Glutamatergic neuron (in vitro differentiated cells): ENCODE results near the gene PIP5KL1. TPM values are rescaled to one million over a fixed set of nuclear protein-coding genes. Genes with fewer than 3 reads are reported as not detected.

Experiments
- DNase-seq: peaks from one replicate; pipeline ENCODE4 v3.0.0; 2022
- H3K27ac Mint-ChIP-seq: one replicate; pipeline ENCODE4 v1.8.0; 2020; ENCODE audit warnings: mild to moderate bottlenecking, mixed read lengths, inconsistent platforms; ENCODE audit not compliant: unreplicated experiment
- H3K27me3 Mint-ChIP-seq: one replicate; pipeline ENCODE4 v1.8.0; 2020; ENCODE audit warnings: mild to moderate bottlenecking, moderate library complexity, mixed read lengths, inconsistent platforms; ENCODE audit not compliant: unreplicated experiment
- H3K36me3 Mint-ChIP-seq: one replicate; pipeline ENCODE4 v1.8.0; 2020; ENCODE audit warnings: mild to moderate bottlenecking, mixed read lengths, inconsistent platforms; ENCODE audit not compliant: unreplicated experiment
- H3K4me1 Mint-ChIP-seq: one replicate; pipeline ENCODE4 v1.8.0; 2020; ENCODE audit warnings: mild to moderate bottlenecking, low read depth, mixed read lengths, inconsistent platforms; ENCODE audit not compliant: unreplicated experiment
- H3K4me3 Mint-ChIP-seq: one replicate; pipeline ENCODE4 v1.8.0; 2020; ENCODE audit warnings: mild to moderate bottlenecking, mixed read lengths, inconsistent platforms; ENCODE audit not compliant: unreplicated experiment
- H3K9me3 Mint-ChIP-seq: one replicate; pipeline ENCODE4 v1.8.0; 2020; ENCODE audit warnings: mild to moderate bottlenecking, moderate library complexity, mixed read lengths, inconsistent platforms; ENCODE audit not compliant: unreplicated experiment
- total RNA-seq: library from RNA; stranded (reverse); fragmentation: NEBNext Ultra II Directional; extraction: Animal tissue kit (Norgen Biotek cat#: 25700); gene quantifications from one replicate; pipeline ENCODE4 v1.2.1, GENCODE V29; 2021; ENCODE audit not compliant: unreplicated experiment
- TF ChIP-seq, protein P1 (sequence below): fragments of 200-600 bp; sonication (generic); IDR thresholded peaks from one replicate; pipeline ENCODE4 v1.5.0; 2021; ENCODE audit not compliant: partially characterized antibody, unreplicated experiment

Gene PIP5KL1
- total RNA-seq, 1 donor from 2014 or later: 11.9 TPM

DNA sequence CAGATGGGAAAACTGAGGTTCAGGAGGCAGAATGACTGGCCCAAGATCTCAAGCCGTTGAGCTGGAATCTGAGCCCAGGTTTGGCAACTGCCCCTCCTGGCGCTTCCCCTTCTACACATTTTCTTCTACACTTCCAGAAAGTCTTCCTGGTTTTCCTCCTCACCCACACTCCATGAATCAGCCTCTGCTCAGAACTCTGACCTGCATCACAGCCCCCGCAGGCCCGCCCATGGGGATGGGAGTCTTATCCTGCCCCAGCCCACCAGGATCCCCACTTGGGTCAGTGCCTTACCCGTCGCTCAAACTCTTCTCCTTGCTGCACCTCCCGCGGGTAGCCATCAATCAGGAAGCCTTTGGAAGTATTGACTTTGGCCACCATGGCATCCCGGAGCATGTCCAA lies 59.0 kb downstream of the PIP5KL1 start:
- Mint-ChIP-seq H3K9me3 (peaks cover 2% of the 10 kb centered on the region), H3K4me1 (peaks cover 4% of the 10 kb centered on the region), H3K27me3 (peaks cover 10% of the 10 kb centered on the region), H3K27ac (no peak overlapping the region), H3K36me3 (peaks cover 4% of the 10 kb centered on the region), H3K4me3 (no peak overlapping the region)
- TF ChIP-seq, protein P1, sequence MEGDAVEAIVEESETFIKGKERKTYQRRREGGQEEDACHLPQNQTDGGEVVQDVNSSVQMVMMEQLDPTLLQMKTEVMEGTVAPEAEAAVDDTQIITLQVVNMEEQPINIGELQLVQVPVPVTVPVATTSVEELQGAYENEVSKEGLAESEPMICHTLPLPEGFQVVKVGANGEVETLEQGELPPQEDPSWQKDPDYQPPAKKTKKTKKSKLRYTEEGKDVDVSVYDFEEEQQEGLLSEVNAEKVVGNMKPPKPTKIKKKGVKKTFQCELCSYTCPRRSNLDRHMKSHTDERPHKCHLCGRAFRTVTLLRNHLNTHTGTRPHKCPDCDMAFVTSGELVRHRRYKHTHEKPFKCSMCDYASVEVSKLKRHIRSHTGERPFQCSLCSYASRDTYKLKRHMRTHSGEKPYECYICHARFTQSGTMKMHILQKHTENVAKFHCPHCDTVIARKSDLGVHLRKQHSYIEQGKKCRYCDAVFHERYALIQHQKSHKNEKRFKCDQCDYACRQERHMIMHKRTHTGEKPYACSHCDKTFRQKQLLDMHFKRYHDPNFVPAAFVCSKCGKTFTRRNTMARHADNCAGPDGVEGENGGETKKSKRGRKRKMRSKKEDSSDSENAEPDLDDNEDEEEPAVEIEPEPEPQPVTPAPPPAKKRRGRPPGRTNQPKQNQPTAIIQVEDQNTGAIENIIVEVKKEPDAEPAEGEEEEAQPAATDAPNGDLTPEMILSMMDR: no peak
- no peak for DNase-seq

DNA sequence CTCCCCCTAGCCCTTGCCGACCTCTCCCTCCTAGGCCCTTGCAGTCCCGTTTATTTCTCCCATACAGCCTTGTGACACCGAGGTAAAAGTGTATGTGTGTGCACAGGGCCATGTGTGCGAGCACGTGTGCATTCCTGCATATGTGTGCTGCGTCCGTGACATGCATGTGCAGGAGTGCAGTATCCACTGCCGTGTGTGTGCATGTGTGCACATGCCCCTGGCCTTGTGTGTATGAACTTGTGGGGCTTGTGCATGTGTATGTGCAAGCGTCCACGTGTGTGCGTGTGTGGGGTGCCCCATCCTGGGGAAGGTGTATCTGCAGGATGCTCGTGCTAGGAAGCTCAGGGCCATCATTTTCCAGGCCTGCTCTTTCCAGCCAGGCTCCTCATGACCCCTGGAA lies 59.7 kb downstream of the PIP5KL1 start:
- DNase-seq: no peak
- Mint-ChIP-seq H3K36me3 (peaks cover 4% of the 10 kb centered on the region), H3K4me3 (no peak overlapping the region), H3K4me1 (peaks cover 4% of the 10 kb centered on the region), H3K27ac (no peak overlapping the region), H3K27me3 (peaks cover 10% of the 10 kb centered on the region), H3K9me3 (peaks cover 2% of the 10 kb centered on the region)
- TF ChIP-seq, protein P1: no peak

Other genes with a start within 250 kb of the PIP5KL1 start
- gene CFAP157, start 223.8 kb downstream of the PIP5KL1 start, total RNA-seq: 0.61 TPM
- 10.1 TPM for gene PTRH1, start 215.1 kb downstream of the PIP5KL1 start, total RNA-seq
- not detected for gene TTC16, start 214.7 kb downstream of the PIP5KL1 start, total RNA-seq
- gene TOR2A, start 195.5 kb downstream of the PIP5KL1 start, total RNA-seq: 27.5 TPM
- gene SH2D3C, start 152.1 kb downstream of the PIP5KL1 start, total RNA-seq: 71.7 TPM
- gene CDK9, start 144.7 kb downstream of the PIP5KL1 start, total RNA-seq: 83.9 TPM
- 44.2 TPM for gene FPGS, start 127.9 kb downstream of the PIP5KL1 start, total RNA-seq
- not detected for gene ENG, start 76.1 kb downstream of the PIP5KL1 start, total RNA-seq
- gene AK1, start 53.1 kb downstream of the PIP5KL1 start, total RNA-seq: 121 TPM
- 26.1 TPM for gene ST6GALNAC6, start 31.2 kb downstream of the PIP5KL1 start, total RNA-seq
- gene ST6GALNAC4, start 13.7 kb downstream of the PIP5KL1 start, total RNA-seq: 15.8 TPM
- 35.3 TPM for gene DPM2, start 7.1 kb upstream of the PIP5KL1 start, total RNA-seq
- 15.8 TPM for gene EEIG1, start 50.2 kb upstream of the PIP5KL1 start, total RNA-seq
- gene NAIF1, start 136.5 kb upstream of the PIP5KL1 start, total RNA-seq: 6.2 TPM
- 33.0 TPM for gene SLC25A25, start 137.5 kb upstream of the PIP5KL1 start, total RNA-seq
- 85.1 TPM for gene PTGES2, start 197.0 kb upstream of the PIP5KL1 start, total RNA-seq
- gene LCN2, start 218.7 kb upstream of the PIP5KL1 start, total RNA-seq: not detected
- 147 TPM for gene BBLN, start 229.5 kb upstream of the PIP5KL1 start, total RNA-seq